NCI-H1694 (cell line): ENCODE data around the gene TOMM20.
A peak's percentile ranks its signal among the peaks of the same experiment; 100 is the strongest.
"Not testable (repeated sequence)": the region's sequence is repeated elsewhere in the genome, so short reads cannot be mapped to it uniquely, and the experiment has no call there.

ENCODE experiments used
- DNase-seq: peaks from one replicate; lab custom pipeline; 2025; lab: John Stamatoyannopoulos, UW

TOMM20 gene

GRCh38 chr1:235128456-235129328 lies at the start of gene TOMM20:
Gene TOMM20, minus strand, starts transcription at chr1:235128837. Its CDS starts 122 bp downstream, at chr1:235128715.
- peak; percentile 95 for DNase-seq

- no peak for DNase-seq
Observed at GRCh38 chr1:235176486-235176885, 47.8 kb upstream of the TOMM20 start.

- no peak for DNase-seq
Observed at GRCh38 chr1:235169986-235170385, 41.3 kb upstream of the TOMM20 start.

GRCh38 chr1:235168375-235168774 lies 39.7 kb upstream of the TOMM20 start:
- no peak for DNase-seq

GRCh38 chr1:235161685-235162327 lies 33.2 kb upstream of the TOMM20 start:
- no peak for DNase-seq

GRCh38 chr1:235160957-235161684 lies 32.5 kb upstream of the TOMM20 start, which contains the start of gene RBM34:
Gene RBM34, minus strand, starts transcription at chr1:235161250. Its CDS starts 24 bp downstream, at chr1:235161226.
- DNase-seq, result peak; percentile 68

- no peak for DNase-seq
Observed at GRCh38 chr1:235160383-235160956, 31.8 kb upstream of the TOMM20 start.

- DNase-seq, result not testable (repeated sequence)
Observed at GRCh38 chr1:235159930-235160329, 31.3 kb upstream of the TOMM20 start.

GRCh38 chr1:235159284-235159683 lies 30.6 kb upstream of the TOMM20 start:
- DNase-seq, result not testable (repeated sequence)

- no peak for DNase-seq
Observed at GRCh38 chr1:235158680-235159079, 30.0 kb upstream of the TOMM20 start.

- no peak for DNase-seq
Observed at GRCh38 chr1:235157150-235157549, 28.5 kb upstream of the TOMM20 start.

GRCh38 chr1:235156740-235157139 lies 28.1 kb upstream of the TOMM20 start:
- DNase-seq, result no peak

GRCh38 chr1:235156265-235156664 lies 27.6 kb upstream of the TOMM20 start:
- DNase-seq, result no peak

GRCh38 chr1:235152235-235152634 lies 23.6 kb upstream of the TOMM20 start:
- DNase-seq, result no peak

- no peak for DNase-seq
Observed at GRCh38 chr1:235151033-235151432, 22.4 kb upstream of the TOMM20 start.

GRCh38 chr1:235149824-235150223 lies 21.2 kb upstream of the TOMM20 start:
- DNase-seq, result no peak

- DNase-seq, result no peak
Observed at GRCh38 chr1:235147269-235147668, 18.6 kb upstream of the TOMM20 start.

- no peak for DNase-seq
Observed at GRCh38 chr1:235145639-235146038, 17.0 kb upstream of the TOMM20 start.

- DNase-seq, result no peak
Observed at GRCh38 chr1:235142991-235143390, 14.4 kb upstream of the TOMM20 start.

GRCh38 chr1:235139315-235139714 lies 10.7 kb upstream of the TOMM20 start:
- no peak for DNase-seq

- DNase-seq, result no peak
Observed at GRCh38 chr1:235138821-235139220, 10.2 kb upstream of the TOMM20 start.

- DNase-seq, result no peak
Observed at GRCh38 chr1:235136111-235136510, 7.5 kb upstream of the TOMM20 start.
